ENCODE results near the gene ZNF274. TPM values are rescaled to one million over a fixed set of nuclear protein-coding genes. Genes with fewer than 3 reads are reported as not detected.

ZNF274 gene
- total and polyA plus RNA-seq, 9 of the 15 experiments (the other 6 are each of a cell fraction or from before 2014, with no cell fraction given) = 5.2 to 37.0 (median 28.1) TPM

DNA sequence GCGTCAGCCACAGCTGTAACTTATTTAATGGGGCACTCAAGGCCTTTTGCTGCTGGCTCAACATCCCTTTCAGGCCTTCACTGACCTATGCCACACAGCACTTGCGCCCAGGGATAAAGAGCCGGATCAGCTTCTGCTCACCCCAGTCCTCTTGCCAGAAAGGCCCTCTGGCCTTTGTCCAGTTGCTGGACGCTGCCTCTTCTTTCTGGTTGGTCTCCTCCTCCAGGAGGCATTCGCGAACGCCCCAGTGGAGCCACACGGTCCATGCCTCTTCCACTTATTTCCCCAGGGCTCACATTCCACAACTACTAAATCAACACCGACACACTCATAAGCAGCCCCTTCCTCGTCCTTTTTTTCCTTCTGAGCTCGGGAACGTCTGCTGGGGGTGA is 28.6 kb upstream of the ZNF274 start (continued):
- TF ChIP-seq, protein P1, sequence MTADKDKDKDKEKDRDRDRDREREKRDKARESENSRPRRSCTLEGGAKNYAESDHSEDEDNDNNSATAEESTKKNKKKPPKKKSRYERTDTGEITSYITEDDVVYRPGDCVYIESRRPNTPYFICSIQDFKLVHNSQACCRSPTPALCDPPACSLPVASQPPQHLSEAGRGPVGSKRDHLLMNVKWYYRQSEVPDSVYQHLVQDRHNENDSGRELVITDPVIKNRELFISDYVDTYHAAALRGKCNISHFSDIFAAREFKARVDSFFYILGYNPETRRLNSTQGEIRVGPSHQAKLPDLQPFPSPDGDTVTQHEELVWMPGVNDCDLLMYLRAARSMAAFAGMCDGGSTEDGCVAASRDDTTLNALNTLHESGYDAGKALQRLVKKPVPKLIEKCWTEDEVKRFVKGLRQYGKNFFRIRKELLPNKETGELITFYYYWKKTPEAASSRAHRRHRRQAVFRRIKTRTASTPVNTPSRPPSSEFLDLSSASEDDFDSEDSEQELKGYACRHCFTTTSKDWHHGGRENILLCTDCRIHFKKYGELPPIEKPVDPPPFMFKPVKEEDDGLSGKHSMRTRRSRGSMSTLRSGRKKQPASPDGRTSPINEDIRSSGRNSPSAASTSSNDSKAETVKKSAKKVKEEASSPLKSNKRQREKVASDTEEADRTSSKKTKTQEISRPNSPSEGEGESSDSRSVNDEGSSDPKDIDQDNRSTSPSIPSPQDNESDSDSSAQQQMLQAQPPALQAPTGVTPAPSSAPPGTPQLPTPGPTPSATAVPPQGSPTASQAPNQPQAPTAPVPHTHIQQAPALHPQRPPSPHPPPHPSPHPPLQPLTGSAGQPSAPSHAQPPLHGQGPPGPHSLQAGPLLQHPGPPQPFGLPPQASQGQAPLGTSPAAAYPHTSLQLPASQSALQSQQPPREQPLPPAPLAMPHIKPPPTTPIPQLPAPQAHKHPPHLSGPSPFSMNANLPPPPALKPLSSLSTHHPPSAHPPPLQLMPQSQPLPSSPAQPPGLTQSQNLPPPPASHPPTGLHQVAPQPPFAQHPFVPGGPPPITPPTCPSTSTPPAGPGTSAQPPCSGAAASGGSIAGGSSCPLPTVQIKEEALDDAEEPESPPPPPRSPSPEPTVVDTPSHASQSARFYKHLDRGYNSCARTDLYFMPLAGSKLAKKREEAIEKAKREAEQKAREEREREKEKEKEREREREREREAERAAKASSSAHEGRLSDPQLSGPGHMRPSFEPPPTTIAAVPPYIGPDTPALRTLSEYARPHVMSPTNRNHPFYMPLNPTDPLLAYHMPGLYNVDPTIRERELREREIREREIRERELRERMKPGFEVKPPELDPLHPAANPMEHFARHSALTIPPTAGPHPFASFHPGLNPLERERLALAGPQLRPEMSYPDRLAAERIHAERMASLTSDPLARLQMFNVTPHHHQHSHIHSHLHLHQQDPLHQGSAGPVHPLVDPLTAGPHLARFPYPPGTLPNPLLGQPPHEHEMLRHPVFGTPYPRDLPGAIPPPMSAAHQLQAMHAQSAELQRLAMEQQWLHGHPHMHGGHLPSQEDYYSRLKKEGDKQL (CRISPR knock-in tag; IDR thresholded peaks at IDR 0.05; ENCODE audit: borderline replicate concordance) = no peak
- TF ChIP-seq, protein P2, sequence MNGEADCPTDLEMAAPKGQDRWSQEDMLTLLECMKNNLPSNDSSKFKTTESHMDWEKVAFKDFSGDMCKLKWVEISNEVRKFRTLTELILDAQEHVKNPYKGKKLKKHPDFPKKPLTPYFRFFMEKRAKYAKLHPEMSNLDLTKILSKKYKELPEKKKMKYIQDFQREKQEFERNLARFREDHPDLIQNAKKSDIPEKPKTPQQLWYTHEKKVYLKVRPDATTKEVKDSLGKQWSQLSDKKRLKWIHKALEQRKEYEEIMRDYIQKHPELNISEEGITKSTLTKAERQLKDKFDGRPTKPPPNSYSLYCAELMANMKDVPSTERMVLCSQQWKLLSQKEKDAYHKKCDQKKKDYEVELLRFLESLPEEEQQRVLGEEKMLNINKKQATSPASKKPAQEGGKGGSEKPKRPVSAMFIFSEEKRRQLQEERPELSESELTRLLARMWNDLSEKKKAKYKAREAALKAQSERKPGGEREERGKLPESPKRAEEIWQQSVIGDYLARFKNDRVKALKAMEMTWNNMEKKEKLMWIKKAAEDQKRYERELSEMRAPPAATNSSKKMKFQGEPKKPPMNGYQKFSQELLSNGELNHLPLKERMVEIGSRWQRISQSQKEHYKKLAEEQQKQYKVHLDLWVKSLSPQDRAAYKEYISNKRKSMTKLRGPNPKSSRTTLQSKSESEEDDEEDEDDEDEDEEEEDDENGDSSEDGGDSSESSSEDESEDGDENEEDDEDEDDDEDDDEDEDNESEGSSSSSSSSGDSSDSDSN (IDR thresholded peaks at IDR 0.05; ENCODE audit: borderline replicate concordance in 1 of 2, low read depth in 2 of 2, low read length in 2 of 2) = no peak
